Measurements from ENCODE around the gene SLC2A1. TPM values are rescaled to one million over a fixed set of nuclear protein-coding genes. Genes with fewer than 3 reads are reported as not detected.

The SLC2A1 gene
- total RNA-seq, 1 donor: 49.7 TPM

DNA sequence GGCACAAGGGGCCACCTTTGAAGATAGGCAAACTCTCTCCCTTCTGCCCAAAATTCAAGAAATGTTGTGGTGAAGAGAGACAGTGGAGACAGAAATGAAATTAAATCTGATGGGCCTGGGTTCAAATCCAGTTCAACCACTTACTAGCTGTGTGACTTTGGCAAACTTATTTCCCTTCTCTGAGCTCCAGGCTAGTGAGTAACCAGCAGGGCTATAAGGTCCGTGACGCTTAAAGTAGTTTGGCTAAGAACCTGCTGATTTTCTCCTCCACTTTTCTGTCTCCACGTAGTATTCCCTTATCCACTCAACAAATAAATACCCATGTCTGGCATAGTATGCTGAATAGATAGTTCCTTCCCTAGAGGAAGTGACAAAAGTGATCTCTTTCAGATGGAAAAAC is 1.9 kb downstream of the SLC2A1 start:
- peak overlapping the region; percentile 74 for H3K4me3 ChIP-seq (ENCODE audit: low read length)
- peaks cover 63% of the 10 kb centered on the region for H3K4me1 ChIP-seq (ENCODE audit: insufficient read depth, low read length)
- H3K9me3 ChIP-seq (ENCODE audit: low read depth, low read length): no peaks in the 10 kb centered on the region
- H3K27me3 ChIP-seq (ENCODE audit: insufficient read depth, low read length): peaks cover 8% of the 10 kb centered on the region

GRCh38 chr1:42955311-42956063 is 3.2 kb downstream of the SLC2A1 start:
- Histone ChIP-seq H3K9me3 (ENCODE audit: low read depth, low read length) (no peaks in the 10 kb centered on the region), H3K4me3 (ENCODE audit: low read length) (no peak overlapping the region), H3K27me3 (ENCODE audit: insufficient read depth, low read length) (peaks cover 8% of the 10 kb centered on the region), H3K4me1 (ENCODE audit: insufficient read depth, low read length) (peaks cover 74% of the 10 kb centered on the region)

DNA sequence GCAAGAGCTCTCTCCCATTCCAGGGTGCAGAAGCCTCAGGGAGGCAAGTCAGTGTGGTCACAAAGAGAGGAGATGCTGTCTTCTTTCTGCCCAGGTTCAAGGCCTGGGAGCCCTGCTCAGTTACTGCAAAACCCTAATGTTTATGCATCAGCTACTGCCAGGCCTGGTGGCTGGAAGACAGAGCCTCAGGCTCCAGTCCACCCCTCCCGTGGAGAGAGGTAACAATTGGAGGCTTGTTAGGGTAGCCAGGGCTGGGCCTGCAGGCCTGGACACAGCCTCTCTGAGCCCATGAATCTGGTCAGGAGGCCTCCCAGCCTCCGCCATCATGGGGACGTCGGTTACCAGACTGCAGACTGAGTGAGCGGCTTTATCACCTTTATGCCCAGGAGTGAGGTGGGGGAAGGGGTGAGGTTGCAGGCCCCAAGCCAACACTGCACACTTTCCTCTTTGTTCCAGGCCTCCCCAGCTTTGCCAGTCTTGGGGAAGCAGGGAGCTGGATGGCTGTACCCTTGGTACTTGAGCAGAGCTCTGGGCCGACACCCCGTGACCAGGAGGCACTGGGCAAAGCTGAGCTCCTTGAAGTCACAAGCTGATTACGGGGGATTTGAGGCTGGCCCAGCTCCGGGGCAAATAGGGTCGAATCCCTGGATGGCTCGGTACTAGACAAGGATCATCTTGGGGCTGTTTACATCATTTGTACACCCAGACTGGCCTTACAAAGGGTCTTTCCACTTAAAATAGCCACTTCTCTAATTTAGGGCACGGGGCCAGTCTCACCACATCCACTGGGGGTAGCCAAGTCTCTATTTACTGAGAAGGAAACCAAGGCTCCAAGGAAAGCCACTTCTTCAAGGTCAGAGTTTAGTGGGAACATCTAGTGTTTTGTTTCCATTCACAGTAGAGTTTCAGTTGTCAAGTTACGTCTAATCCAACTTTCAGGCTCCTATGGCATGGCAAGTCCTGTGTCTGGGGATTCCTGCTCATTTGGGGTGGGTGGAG is 5.2 kb downstream of the SLC2A1 start:
- no peaks in the 10 kb centered on the region for H3K9me3 ChIP-seq (ENCODE audit: low read depth, low read length)
- no peaks in the 10 kb centered on the region for H3K27me3 ChIP-seq (ENCODE audit: insufficient read depth, low read length)
- H3K4me1 ChIP-seq (ENCODE audit: insufficient read depth, low read length): peaks cover 87% of the 10 kb centered on the region
- H3K4me3 ChIP-seq (ENCODE audit: low read length): no peak overlapping the region

- no peaks in the 10 kb centered on the region for H3K9me3 ChIP-seq (ENCODE audit: low read depth, low read length)
- peaks cover 97% of the 10 kb centered on the region for H3K4me1 ChIP-seq (ENCODE audit: insufficient read depth, low read length)
- H3K4me3 ChIP-seq (ENCODE audit: low read length): no peak overlapping the region
- no peaks in the 10 kb centered on the region for H3K27me3 ChIP-seq (ENCODE audit: insufficient read depth, low read length)
Observed at GRCh38 chr1:42952303-42953001, 6.2 kb downstream of the SLC2A1 start.

DNA sequence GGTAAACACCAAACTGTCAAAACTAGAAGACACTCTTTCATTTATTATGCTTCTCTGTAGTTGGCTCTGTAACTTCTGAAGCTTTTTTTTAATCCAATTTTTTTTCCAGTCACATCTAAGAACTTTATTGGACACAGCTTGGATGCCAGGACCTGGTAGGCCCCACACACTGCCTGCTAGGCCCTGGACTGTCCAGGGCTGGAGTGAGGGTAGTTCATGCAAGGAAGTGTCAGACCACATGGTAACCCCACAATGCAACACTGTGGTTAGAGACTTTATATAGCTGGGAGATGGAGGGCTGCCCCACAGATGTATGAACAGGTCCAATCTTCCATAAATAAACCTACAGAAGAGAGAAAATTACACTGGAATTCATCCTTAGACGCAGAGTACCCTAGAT is 7.1 kb downstream of the SLC2A1 start:
- Histone ChIP-seq H3K4me3 (ENCODE audit: low read length) (no peak overlapping the region), H3K27me3 (ENCODE audit: insufficient read depth, low read length) (no peaks in the 10 kb centered on the region), H3K4me1 (ENCODE audit: insufficient read depth, low read length) (peaks cover 99% of the 10 kb centered on the region), H3K9me3 (ENCODE audit: low read depth, low read length) (no peaks in the 10 kb centered on the region)

DNA sequence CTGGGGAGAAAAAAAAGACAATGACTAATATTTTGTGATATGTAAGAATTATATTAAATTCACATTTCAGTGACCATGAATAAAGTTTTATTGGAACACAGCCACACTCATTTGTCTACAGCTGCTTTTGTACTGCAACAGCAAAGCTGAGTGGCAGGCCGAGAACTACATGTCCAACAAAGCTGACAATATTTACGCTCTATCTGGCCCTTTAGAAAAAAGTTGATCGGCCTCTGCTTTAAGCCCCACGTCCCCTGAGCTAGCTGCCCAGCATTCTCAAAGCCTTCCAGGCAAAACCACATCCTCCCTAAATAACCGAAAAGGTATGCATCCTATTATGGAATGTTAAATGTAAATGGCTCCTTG is 8.6 kb downstream of the SLC2A1 start:
- H3K27me3 ChIP-seq (ENCODE audit: insufficient read depth, low read length): no peaks in the 10 kb centered on the region
- no peaks in the 10 kb centered on the region for H3K9me3 ChIP-seq (ENCODE audit: low read depth, low read length)
- peaks cover 99% of the 10 kb centered on the region for H3K4me1 ChIP-seq (ENCODE audit: insufficient read depth, low read length)
- no peak overlapping the region for H3K4me3 ChIP-seq (ENCODE audit: low read length)

- Histone ChIP-seq H3K27me3 (ENCODE audit: insufficient read depth, low read length) (no peaks in the 10 kb centered on the region), H3K4me3 (ENCODE audit: low read length) (no peak overlapping the region), H3K4me1 (ENCODE audit: insufficient read depth, low read length) (peaks cover 99% of the 10 kb centered on the region), H3K9me3 (ENCODE audit: low read depth, low read length) (no peaks in the 10 kb centered on the region)
Observed at GRCh38 chr1:42949312-42950115, 9.2 kb downstream of the SLC2A1 start.

DNA sequence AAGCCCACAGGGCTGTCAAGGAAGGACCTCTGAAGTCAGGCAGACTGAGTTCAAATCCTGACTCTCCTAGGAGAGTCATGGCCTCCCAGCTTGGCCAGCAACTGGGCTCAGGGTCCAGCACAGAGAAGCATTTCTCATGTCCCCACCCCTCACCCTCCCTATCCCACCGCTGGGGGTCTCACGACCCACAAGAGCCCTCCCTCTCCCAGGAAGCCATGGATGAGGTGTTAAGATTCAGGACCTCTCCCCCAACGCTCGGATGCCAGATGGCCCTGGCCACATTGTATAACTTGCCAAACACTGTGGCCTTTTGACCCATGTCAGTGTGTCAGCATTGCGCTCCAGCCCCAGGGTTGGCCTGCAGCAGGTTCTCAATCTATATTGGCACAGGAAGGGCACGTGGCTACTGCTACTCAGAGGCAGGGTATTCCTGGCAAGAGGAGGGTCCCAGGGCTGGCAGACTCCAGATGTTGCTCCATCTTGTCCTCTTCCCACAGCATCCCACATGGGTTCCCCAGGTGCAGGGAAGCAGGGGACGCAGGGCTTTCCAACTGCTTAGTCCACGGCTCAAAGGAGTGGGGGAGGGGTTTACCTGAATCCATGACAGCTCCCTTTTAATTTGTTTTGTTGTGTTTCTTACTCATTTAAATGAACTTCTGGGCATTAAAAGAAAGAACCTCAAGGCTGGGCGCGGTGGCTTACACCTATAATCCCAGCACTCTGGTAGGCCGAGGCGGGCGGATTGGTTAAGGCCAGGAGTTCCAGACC is 10.5 kb downstream of the SLC2A1 start:
- H3K27me3 ChIP-seq (ENCODE audit: insufficient read depth, low read length): no peaks in the 10 kb centered on the region
- peaks cover 99% of the 10 kb centered on the region for H3K4me1 ChIP-seq (ENCODE audit: insufficient read depth, low read length)
- no peaks in the 10 kb centered on the region for H3K9me3 ChIP-seq (ENCODE audit: low read depth, low read length)
- H3K4me3 ChIP-seq (ENCODE audit: low read length): no peak overlapping the region

- H3K27me3 ChIP-seq (ENCODE audit: insufficient read depth, low read length): no peaks in the 10 kb centered on the region
Observed at GRCh38 chr1:42947117-42947516, 11.6 kb downstream of the SLC2A1 start.

GRCh38 chr1:42946120-42946898 is 12.4 kb downstream of the SLC2A1 start:
- Histone ChIP-seq H3K4me1 (ENCODE audit: insufficient read depth, low read length) (peaks cover 99% of the 10 kb centered on the region), H3K9me3 (ENCODE audit: low read depth, low read length) (no peaks in the 10 kb centered on the region), H3K27me3 (ENCODE audit: insufficient read depth, low read length) (no peaks in the 10 kb centered on the region), H3K4me3 (ENCODE audit: low read length) (no peak overlapping the region)

More at GRCh38 chr1:42947117-42947516, 11.6 kb downstream of the SLC2A1 start:
- Histone ChIP-seq H3K4me1 (ENCODE audit: insufficient read depth, low read length) (peaks cover 99% of the 10 kb centered on the region), H3K9me3 (ENCODE audit: low read depth, low read length) (no peaks in the 10 kb centered on the region), H3K4me3 (ENCODE audit: low read length) (no peak overlapping the region)

GRCh38 chr1:42945164-42945563 is 13.5 kb downstream of the SLC2A1 start:
- Histone ChIP-seq H3K4me1 (ENCODE audit: insufficient read depth, low read length) (peaks cover 100% of the 10 kb centered on the region), H3K9me3 (ENCODE audit: low read depth, low read length) (no peaks in the 10 kb centered on the region), H3K27me3 (ENCODE audit: insufficient read depth, low read length) (no peaks in the 10 kb centered on the region), H3K4me3 (ENCODE audit: low read length) (no peak overlapping the region)

DNA sequence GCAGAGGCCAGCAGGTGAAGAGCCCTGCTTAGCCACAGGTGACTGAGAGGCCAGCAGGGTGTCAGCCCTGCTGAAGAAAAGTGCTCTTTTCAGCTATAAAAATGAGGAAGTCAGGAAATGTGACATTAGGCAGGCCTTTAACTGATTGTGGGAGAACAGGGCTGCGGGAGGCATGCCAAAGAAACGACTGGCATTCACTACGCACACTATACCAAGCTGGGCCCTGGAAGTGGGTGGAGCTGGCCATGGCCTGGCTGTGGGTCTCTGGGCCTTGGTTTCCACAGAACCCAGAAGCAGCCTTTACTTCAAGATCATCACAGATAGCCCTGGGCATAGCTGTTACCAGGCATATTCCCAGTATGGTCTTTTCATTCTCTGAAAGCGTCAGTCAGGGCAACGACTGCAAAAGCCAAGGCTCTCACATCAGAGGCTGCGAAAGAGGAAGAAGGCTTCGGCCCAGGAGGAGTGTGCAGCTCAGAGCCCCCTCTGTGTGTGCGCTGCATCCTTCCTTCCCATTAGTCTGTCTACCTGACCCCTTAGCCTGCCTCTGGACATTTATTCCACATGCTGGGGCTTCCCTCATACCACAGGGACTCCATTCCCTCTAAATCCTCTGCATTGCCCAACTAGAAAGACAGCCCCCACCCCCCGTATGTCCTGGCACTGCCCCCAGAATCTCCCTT is 14.3 kb downstream of the SLC2A1 start:
- Histone ChIP-seq H3K27me3 (ENCODE audit: insufficient read depth, low read length) (no peaks in the 10 kb centered on the region), H3K9me3 (ENCODE audit: low read depth, low read length) (no peaks in the 10 kb centered on the region), H3K4me1 (ENCODE audit: insufficient read depth, low read length) (peaks cover 100% of the 10 kb centered on the region), H3K4me3 (ENCODE audit: low read length) (no peak overlapping the region)

DNA sequence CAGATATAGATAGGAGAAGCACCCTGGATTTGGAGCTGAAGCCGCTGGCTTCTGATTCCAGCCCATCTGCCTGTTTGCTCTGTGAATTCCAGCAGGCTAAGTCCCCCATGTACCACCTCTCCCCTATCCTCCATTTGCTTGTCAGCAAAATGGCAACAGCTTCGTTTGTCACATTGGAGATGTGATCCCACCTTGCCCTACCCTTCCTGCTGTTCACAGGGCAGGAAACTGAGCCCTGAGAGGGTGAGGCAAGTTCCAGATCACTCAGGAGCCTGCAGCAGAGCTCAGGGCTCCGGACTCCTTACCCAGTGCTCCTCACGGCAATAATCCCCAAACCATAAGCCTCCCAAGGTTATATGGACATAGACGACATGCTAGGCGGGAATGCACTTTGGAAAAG is 14.9 kb downstream of the SLC2A1 start:
- H3K4me3 ChIP-seq (ENCODE audit: low read length): no peak overlapping the region
- no peaks in the 10 kb centered on the region for H3K27me3 ChIP-seq (ENCODE audit: insufficient read depth, low read length)
- H3K9me3 ChIP-seq (ENCODE audit: low read depth, low read length): no peaks in the 10 kb centered on the region

More for the DNA sequence above, 14.9 kb downstream of the SLC2A1 start:
- peaks cover 100% of the 10 kb centered on the region for H3K4me1 ChIP-seq (ENCODE audit: insufficient read depth, low read length)

Measured in mononuclear cell (primary cell).